Measurements from ENCODE around the gene PEPD.

GRCh38 chr19:33376423-33376822, 145.2 kb downstream of the PEPD start:
- TF ChIP-seq FOXP4 (CRISPR knock-in tag; IDR thresholded peaks at IDR 0.05) (no peak), CREM (CRISPR knock-in tag; IDR thresholded peaks at IDR 0.05) (no peak)

Measured in WTC11 (cell line).